GM12878 (cell line): ENCODE results near the gene RSAD2. TPM values are rescaled to one million over a fixed set of nuclear protein-coding genes. Genes with fewer than 3 reads are reported as not detected.

ENCODE experiments used
- ATAC-seq: fragments of 200-7000 bp; cut with Tn5 transposase; 3 replicates; pipeline ENCODE4 v1.9.1; 2020; ENCODE audit warnings: mild to moderate bottlenecking, moderate library complexity
- BruUV-seq: library from RNA; stranded (reverse); fragments of 400-500 nt; replicated peaks from 2 replicates; lab custom pipeline; 2021; lab: Mats Ljungman, UMichigan
- CTCF ChIA-PET: fragments of 300-600 bp; sonication (Branson Sonifier 250); formaldehyde crosslinking; extraction: SDS; loops from one replicate; lab custom pipeline; 2021; ENCODE audit warnings: inconsistent platforms; lab: Yijun Ruan, JAX
- POLR2A ChIA-PET: fragments of 350-600 bp; formaldehyde crosslinking; extraction: SDS; loops from one replicate; lab custom pipeline; 2021; ENCODE audit warnings: inconsistent platforms; lab: Charles Lee
- RAD21 ChIA-PET: fragments of 300-600 bp; sonication (Branson Sonifier 250); formaldehyde crosslinking; loops from one replicate; lab custom pipeline; 2023; ENCODE audit warnings: antibody characterized with exemption; ENCODE audit not compliant: unreplicated experiment; lab: Charles Lee
- SMC1A ChIA-PET: fragments of 300-600 bp; sonication (Branson Sonifier 250); formaldehyde crosslinking; loops from one replicate; lab custom pipeline; 2023; ENCODE audit not compliant: unreplicated experiment, uncharacterized antibody; lab: Charles Lee
- DNase-seq: peaks from one replicate; pipeline ENCODE4 v3.0.0-alpha.2; 2011; ENCODE audit warnings: low read depth, low spot score
- FAIRE-seq: peaks from 3 replicates; lab custom pipeline; 2011; peaks lifted over from hg19 to GRCh38; lab: Jason Lieb, UNC
- H2AFZ ChIP-seq: 2 replicates; pipeline ENCODE4 v1.6.0; 2011; ENCODE audit warnings: low read depth, low read length, control low read depth; ENCODE audit not compliant: control insufficient read depth
- H3K27ac ChIP-seq: 2 replicates; pipeline ENCODE4 v1.5.1; 2011; ENCODE audit warnings: control low read depth; ENCODE audit not compliant: control insufficient read depth, insufficient read depth
- H3K27me3 ChIP-seq, 2 experiments: replicated peaks in 1 of 2; 2 replicates each; pipeline versions ENCODE4 v1.6.0 to v1.6.1; 2011; ENCODE audit warnings: low read length in 1 of 2; ENCODE audit not compliant: control insufficient read depth in 2 of 2, insufficient read depth in 2 of 2
- H3K36me3 ChIP-seq, 2 experiments: 2 replicates each; pipeline ENCODE4 v1.5.1; 2011; ENCODE audit warnings: low read length in 1 of 2; ENCODE audit not compliant: control insufficient read depth in 2 of 2, insufficient read depth in 2 of 2
- H3K4me1 ChIP-seq: 2 replicates; pipeline ENCODE4 v1.6.1; 2011; ENCODE audit warnings: mild to moderate bottlenecking, low read length, moderate library complexity, mixed read lengths; ENCODE audit not compliant: control insufficient read depth, insufficient read depth
- H3K4me2 ChIP-seq: 2 replicates; pipeline ENCODE4 v1.6.0; 2011; ENCODE audit warnings: control low read depth; ENCODE audit not compliant: control insufficient read depth, insufficient read depth
- H3K4me3 ChIP-seq: fragments of 200-600 bp; sonication (generic); 2 replicates; pipeline ENCODE4 v1.5.1; 2016
- H3K79me2 ChIP-seq: 2 replicates; pipeline ENCODE4 v1.6.0; 2011; ENCODE audit warnings: low read length; ENCODE audit not compliant: control insufficient read depth, insufficient read depth
- H3K9ac ChIP-seq: 2 replicates; pipeline ENCODE4 v1.8.0; 2011; ENCODE audit warnings: low read length, control low read depth, mixed read lengths; ENCODE audit not compliant: control insufficient read depth, insufficient read depth
- H3K9me3 ChIP-seq: replicated peaks from 3 replicates; pipeline ENCODE4 v1.5.1; 2011; ENCODE audit warnings: mild to moderate bottlenecking, low read length; ENCODE audit not compliant: control insufficient read depth, insufficient read depth
- H4K20me1 ChIP-seq: 2 replicates; pipeline ENCODE4 v1.6.0; 2011; ENCODE audit not compliant: control insufficient read depth, insufficient read depth
- HDAC2 ChIP-seq: fragments of 200-600 bp; sonication (generic); IDR thresholded peaks from 2 replicates; pipeline ENCODE4 v1.6.1; 2017
- IRF5 ChIP-seq: fragments of 450-650 bp; IDR thresholded peaks from 2 replicates; pipeline ENCODE4 v1.6.1; 2017; ENCODE audit warnings: borderline replicate concordance
- NR2C2 ChIP-seq: IDR thresholded peaks from 2 replicates; pipeline ENCODE4 v1.6.1; 2011; ENCODE audit warnings: borderline replicate concordance, low read depth; ENCODE audit not compliant: control insufficient read depth, insufficient read length
- POU2F2 ChIP-seq: IDR thresholded peaks from 3 replicates; pipeline ENCODE4 v1.6.1; 2011; ENCODE audit warnings: low read depth, mild to moderate bottlenecking, low read length, borderline replicate concordance
- RBBP5 ChIP-seq: fragments of 200-600 bp; sonication (generic); conservative IDR thresholded peaks from 2 replicates; pipeline ENCODE4 v1.6.1; 2016
- RUNX3 ChIP-seq: IDR thresholded peaks from 2 replicates; pipeline ENCODE4 v1.6.1; 2012; ENCODE audit warnings: low read length, inconsistent platforms
- SMAD1 ChIP-seq: fragments of 450-650 bp; IDR thresholded peaks from 2 replicates; pipeline ENCODE4 v1.6.1; 2018; ENCODE audit warnings: mild to moderate bottlenecking, low read depth; ENCODE audit not compliant: partially characterized antibody
- USF2 ChIP-seq: IDR thresholded peaks from 2 replicates; pipeline ENCODE4 v1.6.1; 2011; ENCODE audit warnings: low read depth, low read length, improper control_type of control experiment, borderline replicate concordance
- WGBS: methylation state at CpG from one replicate; pipeline ENCODE4 v1.1.6; 2016; ENCODE audit warnings: low lambda C conversion rate; ENCODE audit not compliant: insufficient replicate concordance, insufficient coverage; ENCODE audit errors: missing lambda C conversion rate; 5-methylcytosine and 5-hydroxymethylcytosine counted together
- in situ Hi-C: fragments of 300-500 bp; cut with MboI; formaldehyde crosslinking; loops from 9 replicates; pipeline ENCODE4 v1.14.3; 2018; ENCODE audit warnings: mixed read lengths
- intact Hi-C: fragments of 100-400 bp; cut with micrococcal nuclease; formaldehyde crosslinking; loops from one replicate; pipeline ENCODE4 v1.14.2; 2022; ENCODE audit not compliant: unreplicated experiment
- polyA plus RNA-seq, 11 experiments: library from polyadenylated mRNA; depleted of rRNA in 4 of 11; unstranded in 6 of 11; stranded (reverse) in 5 of 11; fragments of >200 nt; fragmentation: Nextera tagmentation in 4 of 11; fragmentation: Illumina TruSeq in 1 of 11; extraction: Ambion mirVana in 4 of 11; extraction: Trizol in 1 of 11; gene quantifications; 1 replicate in 1 of 11; 2 replicates in 10 of 11; pipeline versions ENCODE4 v1.2.1 to v1.2.3, GENCODE V29; 2011 to 2016; ENCODE audit warnings: inconsistent platforms in 2 of 11, missing spikeins in 2 of 11, low read depth in 1 of 11
- total RNA-seq, 4 experiments: library from RNA; depleted of rRNA in 3 of 4; stranded (reverse); fragments of >200 nt in 3 of 4; fragmentation: Illumina TruSeq in 1 of 4; extraction: Trizol in 1 of 4; gene quantifications; 2 replicates each; pipeline versions ENCODE4 v1.2.1 to v1.2.3, GENCODE V29; 2013 to 2021

RSAD2 gene
- total and polyA plus RNA-seq, 10 of the 15 experiments (the other 5 are each of a cell fraction or from before 2014, with no cell fraction given) = 0.24 to 0.90 (median 0.69) TPM

GRCh38 chr2:6885551-6885950 lies 8.0 kb downstream of the RSAD2 start:
- CTCF ChIA-PET = interaction anchor here (0.6 to 1.5 kb wide), 4 partner anchors 8 to 159 kb away, joined by 3 to 5 read pairs (median 3); no protein-coding TSS in a partner anchor
- H2AFZ ChIP-seq = no peak overlapping the region

More at GRCh38 chr2:6885551-6885950, 8.0 kb downstream of the RSAD2 start:
- ChIA-PET SMC1A (interaction anchor here (2.0 kb wide), 1 partner anchor 11 kb away, joined by 6 read pairs; no protein-coding TSS in a partner anchor), POLR2A (no interaction called here), RAD21 (no interaction called here)
- Histone ChIP-seq H3K9me3 (no peaks in the 10 kb centered on the region), H3K9ac (no peak overlapping the region), H3K4me2 (no peak overlapping the region), H3K36me3 (no peaks in the 10 kb centered on the region), H3K27ac (no peak overlapping the region), H4K20me1 (no peaks in the 10 kb centered on the region), H3K79me2 (no peaks in the 10 kb centered on the region; the same call in 1 of the 2 replicates), H3K4me3 (no peak overlapping the region), H3K4me1 (no peaks in the 10 kb centered on the region), H3K27me3 (peaks cover 0 to 2% of the 10 kb centered on the region in 2 experiments; a peak in 1 of 4 replicates)
- intact Hi-C loops (no loop called here), in situ Hi-C loops (no loop called here)
- no peak for DNase-seq
- no TSS peak for BruUV-seq
- FAIRE-seq = no peak
- TF ChIP-seq SMAD1 = no peak
- TF ChIP-seq RBBP5 = no peak
- no peak for TF ChIP-seq IRF5
- no peak for TF ChIP-seq USF2
- TF ChIP-seq NR2C2 = no peak
- no peak for TF ChIP-seq HDAC2
- no peak for TF ChIP-seq POU2F2
- no peak for TF ChIP-seq RUNX3
- no peak for ATAC-seq
- WGBS = 54% methylated on average over 2 of the region's 2 CpGs
